Esophagus muscularis mucosa (tissue), 4 donors: ENCODE results near the gene EVA1C. TPM values are rescaled to one million over a fixed set of nuclear protein-coding genes. Genes with fewer than 3 reads are reported as not detected.

ENCODE experiments used
- DNase-seq: peaks from one replicate; pipeline ENCODE4 v3.0.0-alpha.2; 2017; ENCODE audit errors: extremely low spot score
- H3K27ac ChIP-seq, 4 donors: fragments of 200-600 bp; sonication (generic); replicated peaks in 1 of 4; 1 replicate in 3 of 4; 2 replicates in 1 of 4; pipeline ENCODE4 v1.5.1; 2016 to 2019; ENCODE audit warnings: mild to moderate bottlenecking in 1 of 4
- H3K27me3 ChIP-seq, 4 donors: fragments of 200-600 bp; sonication (generic); one replicate each; pipeline versions ENCODE4 v1.5.1 to v1.6.0; 2016 to 2019
- H3K36me3 ChIP-seq, 4 donors: fragments of 200-600 bp; sonication (generic); one replicate each; pipeline ENCODE4 v1.5.1; 2016 to 2019
- H3K4me1 ChIP-seq, 4 donors: fragments of 200-600 bp; sonication (generic); one replicate each; pipeline ENCODE4 v1.5.1; 2016 to 2019
- H3K4me3 ChIP-seq, 4 donors: fragments of 200-600 bp; sonication (generic); 1 replicate in 2 of 4; 2 replicates in 2 of 4; pipeline ENCODE4 v1.5.1; 2016 to 2019; ENCODE audit warnings: mild to moderate bottlenecking in 4 of 4, moderate library complexity in 1 of 4
- H3K9me3 ChIP-seq, 4 donors: fragments of 200-600 bp; sonication (generic); 1 replicate in 3 of 4; 2 replicates in 1 of 4; pipeline ENCODE4 v1.5.1; 2016 to 2019
- CTCF ChIP-seq, 3 experiments: fragments of 200-600 bp in 2 of 3; fragments of 450-650 bp in 1 of 3; sonication (generic) in 2 of 3; IDR thresholded peaks; one replicate each; pipeline ENCODE4 v1.5.1; 2017 to 2019; ENCODE audit warnings: antibody characterized with exemption in 3 of 3, mild to moderate bottlenecking in 2 of 3, moderate library complexity in 1 of 3
- EP300 ChIP-seq: sonication (generic); formaldehyde crosslinking; IDR thresholded peaks from one replicate; pipeline ENCODE4 v1.6.1; 2017; ENCODE audit warnings: antibody characterized with exemption
- POLR2A ChIP-seq: fragments of 450-650 bp; IDR thresholded peaks from one replicate; pipeline ENCODE4 v1.6.1; 2017; ENCODE audit warnings: antibody characterized with exemption, moderate library complexity, mild to moderate bottlenecking, low read depth
- POLR2AphosphoS5 ChIP-seq, 2 donors: sonication (generic); formaldehyde crosslinking; IDR thresholded peaks; one replicate each; pipeline ENCODE4 v1.6.1; 2017; ENCODE audit warnings: antibody characterized with exemption in 2 of 2
- WGBS: methylation state at CpG from one replicate; pipeline ENCODE4 v1.1.5; 2018; 5-methylcytosine and 5-hydroxymethylcytosine counted together
- intact Hi-C: fragments of 100-400 bp; cut with DNase I; formaldehyde crosslinking; loops from one replicate; pipeline ENCODE4 v1.15.1; 2023
- total RNA-seq, 4 donors: library from RNA; depleted of rRNA; stranded (reverse); fragments of >200 nt; gene quantifications; one replicate each; pipeline versions ENCODE4 v1.1.0 to v1.2.1, GENCODE V29; 2016

The EVA1C gene
- total RNA-seq, 4 donors from 2014 or later: 49.8 to 86.6 (median 64.6) TPM

- no peaks in the 10 kb centered on the region for H3K9me3 ChIP-seq
- H3K27ac ChIP-seq: peak within 1 kb of the TSS; percentile 82 to 90 (median 86)
- peak; percentile 96 for DNase-seq
- intact Hi-C loops: no loop called here
- WGBS: 34% methylated on average over 6 of the region's 59 CpGs
- H3K4me3 ChIP-seq: peak within 1 kb of the TSS; percentile 73 to 98 (median 96)
- H3K4me1 ChIP-seq: peaks cover 22 to 41% (median 33%) of the 10 kb centered on the region in 4 donors
- TF ChIP-seq CTCF (IDR thresholded peaks at IDR 0.05) (peak in 1 of 3 experiments; percentile 6), POLR2AphosphoS5 (IDR thresholded peaks at IDR 0.05) (peak; percentile 85 to 90), POLR2A (peak; percentile 40), EP300 (no peak)
- peaks cover 0 to 3% (median 0%) of the 10 kb centered on the region in 4 donors for H3K27me3 ChIP-seq
- peaks cover 0 to 17% (median 3%) of the 10 kb centered on the region in 4 donors for H3K36me3 ChIP-seq
Measured at GRCh38 chr21:32392880-32393676, 19.4 kb upstream of the EVA1C start, which contains the start of gene URB1. TSS of gene URB1 (minus strand) at chr21:32393012. CDS start at chr21:32392910, 102 bp downstream.

GRCh38 chr21:32393677-32394001 is 18.9 kb upstream of the EVA1C start:
- 60% methylated on average over 9 of the region's 9 CpGs for WGBS
- Histone ChIP-seq H3K4me1 (peaks cover 20 to 35% (median 31%) of the 10 kb centered on the region in 4 donors), H3K9me3 (no peaks in the 10 kb centered on the region), H3K27ac (peak overlapping the region; percentile 82 to 90 (median 86)), H3K4me3 (peak overlapping the region; percentile 73 to 98 (median 96)), H3K36me3 (peaks cover 0 to 12% (median 3%) of the 10 kb centered on the region in 4 donors), H3K27me3 (peaks cover 0 to 4% (median 0%) of the 10 kb centered on the region in 4 donors)
- DNase-seq: no peak
- TF ChIP-seq POLR2A (no peak), EP300 (no peak), POLR2AphosphoS5 (IDR thresholded peaks at IDR 0.05) (no peak), CTCF (IDR thresholded peaks at IDR 0.05) (no peak)
- intact Hi-C loops: no loop called here

GRCh38 chr21:32403201-32403777 is 9.2 kb upstream of the EVA1C start:
- no peaks in the 10 kb centered on the region for H3K36me3 ChIP-seq
- DNase-seq: no peak
- intact Hi-C loops: loop anchor here (2.0 to 5.0 kb wide), 2 partner anchors 168 to 199 kb away; no protein-coding TSS in a partner anchor
- H3K27ac ChIP-seq: no peak overlapping the region
- H3K4me1 ChIP-seq: peaks cover 4 to 19% (median 11%) of the 10 kb centered on the region in 4 donors
- H3K27me3 ChIP-seq: no peaks in the 10 kb centered on the region
- WGBS: 12% methylated on average over 5 of the region's 5 CpGs
- TF ChIP-seq EP300 (no peak), CTCF (IDR thresholded peaks at IDR 0.05) (peak; percentile 62 to 72 (median 69)), POLR2AphosphoS5 (IDR thresholded peaks at IDR 0.05) (peak in 1 of 2 donors; percentile 23), POLR2A (no peak)
- no peak overlapping the region for H3K4me3 ChIP-seq
- H3K9me3 ChIP-seq: no peaks in the 10 kb centered on the region

- Histone ChIP-seq H3K27me3 (no peaks in the 10 kb centered on the region), H3K36me3 (no peaks in the 10 kb centered on the region), H3K27ac (peak overlapping the region in 2 of 4 donors; percentile 15 to 33), H3K9me3 (no peaks in the 10 kb centered on the region), H3K4me1 (peaks cover 22 to 40% (median 30%) of the 10 kb centered on the region in 4 donors), H3K4me3 (no peak overlapping the region)
- DNase-seq: no peak
- peak in 1 of 2 donors; percentile 33 for TF ChIP-seq POLR2AphosphoS5 (IDR thresholded peaks at IDR 0.05)
- TF ChIP-seq POLR2A: no peak
- no peak for TF ChIP-seq CTCF (IDR thresholded peaks at IDR 0.05)
- no peak for TF ChIP-seq EP300
- intact Hi-C loops: no loop called here
- 55% methylated on average over 6 of the region's 6 CpGs for WGBS
Measured at GRCh38 chr21:32406405-32406804, 6.1 kb upstream of the EVA1C start.
